ENCODE results near the gene PABPC1L. TPM values are rescaled to one million over a fixed set of nuclear protein-coding genes. Genes with fewer than 3 reads are reported as not detected.
A peak's percentile ranks its signal among the peaks of the same experiment; 100 is the strongest.
"Not testable (repeated sequence)": the region's sequence is repeated elsewhere in the genome, so short reads cannot be mapped to it uniquely, and the experiment has no call there.

The PABPC1L gene
- total RNA-seq, 1 donor from 2014 or later, result 15.7 TPM

DNA sequence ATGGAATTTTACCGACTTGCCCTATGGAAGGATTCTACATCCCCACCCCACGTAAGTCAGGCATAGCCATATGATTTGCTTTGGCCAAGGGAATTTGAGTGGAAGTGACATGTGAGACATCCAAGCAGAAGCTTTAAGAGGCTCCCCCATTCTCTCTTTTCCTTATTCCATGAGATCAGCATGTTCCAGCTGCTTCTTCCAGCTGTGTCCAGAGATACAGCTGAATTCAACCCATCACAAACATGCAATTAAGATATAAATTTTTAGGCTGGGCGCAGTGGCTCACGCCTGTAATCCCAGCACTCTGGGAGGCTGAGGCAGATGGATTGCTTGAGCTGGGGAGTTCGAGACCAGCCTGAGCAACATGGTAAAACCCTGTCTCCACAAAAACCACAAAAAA is 40.4 kb upstream of the PABPC1L start:
- no peak for DNase-seq (ENCODE audit: low read depth)
- H3K27me3 ChIP-seq (ENCODE audit: control insufficient read depth, insufficient read depth, low read length), result no peaks in the 10 kb centered on the region
- TF ChIP-seq CTCF (IDR thresholded peaks at IDR 0.05; ENCODE audit: insufficient read depth, low read length, poor library complexity, severe bottlenecking), result no peak
- H3K36me3 ChIP-seq (ENCODE audit: control insufficient read depth, insufficient read depth, low read length), result no peaks in the 10 kb centered on the region
- no peak overlapping the region for H3K4me3 ChIP-seq (ENCODE audit: low read depth, low read length)

GRCh38 chr20:44882360-44882759 is 27.5 kb upstream of the PABPC1L start:
- H3K27me3 ChIP-seq (ENCODE audit: control insufficient read depth, insufficient read depth, low read length); DNase-seq (ENCODE audit: low read depth); H3K36me3 ChIP-seq (ENCODE audit: control insufficient read depth, insufficient read depth, low read length); H3K4me3 ChIP-seq (ENCODE audit: low read depth, low read length): not testable (repeated sequence)

GRCh38 chr20:44883214-44883902 is 26.5 kb upstream of the PABPC1L start:
- no peak for DNase-seq (ENCODE audit: low read depth)
- H3K27me3 ChIP-seq (ENCODE audit: control insufficient read depth, insufficient read depth, low read length), result no peaks in the 10 kb centered on the region
- TF ChIP-seq CTCF (IDR thresholded peaks at IDR 0.05; ENCODE audit: insufficient read depth, low read length, poor library complexity, severe bottlenecking), result no peak
- no peak overlapping the region for H3K4me3 ChIP-seq (ENCODE audit: low read depth, low read length)
- no peaks in the 10 kb centered on the region for H3K36me3 ChIP-seq (ENCODE audit: control insufficient read depth, insufficient read depth, low read length)

DNA sequence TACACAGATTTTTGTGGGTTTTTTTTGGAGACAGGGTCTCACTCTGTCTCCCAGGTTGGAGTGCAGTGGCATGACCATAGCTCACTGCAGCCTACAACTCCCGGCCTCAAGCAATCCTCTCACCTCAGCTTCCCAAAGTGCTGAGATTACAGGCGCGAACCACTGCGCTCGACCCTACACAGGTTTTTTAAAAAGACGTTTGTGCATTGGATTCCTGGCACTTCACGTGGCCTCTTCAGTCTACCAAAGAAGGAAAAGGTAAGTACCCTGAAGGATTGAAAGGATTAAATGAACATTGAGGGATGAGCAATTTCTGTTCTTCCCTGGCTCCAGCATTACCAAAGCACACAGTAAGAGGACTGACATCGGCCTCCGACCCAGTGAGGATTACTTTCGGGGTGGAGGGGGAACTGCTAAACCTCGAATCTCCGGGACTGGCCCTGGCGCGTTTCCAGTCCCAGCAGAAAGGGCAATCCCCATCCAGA is 24.9 kb upstream of the PABPC1L start:
- H3K27me3 ChIP-seq (ENCODE audit: control insufficient read depth, insufficient read depth, low read length), result no peaks in the 10 kb centered on the region
- H3K36me3 ChIP-seq (ENCODE audit: control insufficient read depth, insufficient read depth, low read length), result no peaks in the 10 kb centered on the region
- DNase-seq (ENCODE audit: low read depth), result no peak
- H3K4me3 ChIP-seq (ENCODE audit: low read depth, low read length), result peak overlapping the region; percentile 99
- no peak for TF ChIP-seq CTCF (IDR thresholded peaks at IDR 0.05; ENCODE audit: insufficient read depth, low read length, poor library complexity, severe bottlenecking)

- peak; percentile 85 for DNase-seq (ENCODE audit: low read depth)
- no peak for TF ChIP-seq CTCF (IDR thresholded peaks at IDR 0.05; ENCODE audit: insufficient read depth, low read length, poor library complexity, severe bottlenecking)
- peak within 1 kb of the TSS; percentile 99 for H3K4me3 ChIP-seq (ENCODE audit: low read depth, low read length)
These were observed 24.2 kb upstream of the PABPC1L start, which contains the start of gene YWHAB for GRCh38 chr20:44885392-44886265. YWHAB (plus strand) TSS chr20:44885705; CDS start chr20:44901534, 15,829 bp downstream.

GRCh38 chr20:44886266-44886651 is 23.6 kb upstream of the PABPC1L start:
- TF ChIP-seq CTCF (IDR thresholded peaks at IDR 0.05; ENCODE audit: insufficient read depth, low read length, poor library complexity, severe bottlenecking), result no peak
- DNase-seq (ENCODE audit: low read depth), result no peak
- peak overlapping the region; percentile 99 for H3K4me3 ChIP-seq (ENCODE audit: low read depth, low read length)
- no peaks in the 10 kb centered on the region for H3K36me3 ChIP-seq (ENCODE audit: control insufficient read depth, insufficient read depth, low read length)
- H3K27me3 ChIP-seq (ENCODE audit: control insufficient read depth, insufficient read depth, low read length), result no peaks in the 10 kb centered on the region

More at GRCh38 chr20:44885392-44886265, 24.2 kb upstream of the PABPC1L start, which contains the start of gene YWHAB:
- Histone ChIP-seq H3K36me3 (ENCODE audit: control insufficient read depth, insufficient read depth, low read length) (no peaks in the 10 kb centered on the region), H3K27me3 (ENCODE audit: control insufficient read depth, insufficient read depth, low read length) (no peaks in the 10 kb centered on the region)
